Measurements from ENCODE around the gene ATG7.
"Not testable (repeated sequence)": the region's sequence is repeated elsewhere in the genome, so short reads cannot be mapped to it uniquely, and the experiment has no call there.

ATG7 gene

DNA sequence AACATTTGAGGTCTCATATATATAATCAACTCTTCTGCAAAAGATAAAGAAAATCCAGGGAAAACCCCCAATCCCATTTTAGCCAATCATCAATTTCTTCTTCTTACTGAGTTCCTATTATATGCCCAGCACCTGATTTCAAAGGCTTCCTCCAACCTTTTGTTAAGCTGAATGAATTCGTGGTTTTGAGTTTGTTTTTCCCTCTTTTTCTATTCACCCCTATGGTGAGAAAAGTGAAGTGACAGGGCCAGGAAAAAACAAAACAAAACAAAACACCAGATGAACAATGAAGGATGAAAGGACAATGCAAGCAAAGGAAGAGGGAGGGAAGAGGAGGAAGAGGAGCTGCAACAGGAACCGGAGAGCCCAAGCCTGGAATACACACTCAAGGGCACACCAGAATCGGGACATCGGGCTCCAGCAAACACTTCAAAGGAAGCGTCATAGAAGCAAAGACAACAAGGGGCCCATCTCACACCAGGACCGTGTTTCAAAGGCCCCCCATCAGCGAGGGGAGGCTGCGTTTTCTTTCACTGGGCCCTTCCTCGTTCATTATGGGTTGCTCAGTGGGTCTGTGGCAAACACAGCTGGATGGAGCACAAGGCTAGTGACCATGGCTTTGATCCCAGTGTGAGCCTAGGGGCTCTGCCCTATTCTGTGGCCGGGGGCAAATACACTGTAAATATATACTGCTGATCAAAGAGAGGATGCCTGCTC lies 321.3 kb downstream of the ATG7 start:
- DNase-seq: no peak
- ATAC-seq: no peak

DNA sequence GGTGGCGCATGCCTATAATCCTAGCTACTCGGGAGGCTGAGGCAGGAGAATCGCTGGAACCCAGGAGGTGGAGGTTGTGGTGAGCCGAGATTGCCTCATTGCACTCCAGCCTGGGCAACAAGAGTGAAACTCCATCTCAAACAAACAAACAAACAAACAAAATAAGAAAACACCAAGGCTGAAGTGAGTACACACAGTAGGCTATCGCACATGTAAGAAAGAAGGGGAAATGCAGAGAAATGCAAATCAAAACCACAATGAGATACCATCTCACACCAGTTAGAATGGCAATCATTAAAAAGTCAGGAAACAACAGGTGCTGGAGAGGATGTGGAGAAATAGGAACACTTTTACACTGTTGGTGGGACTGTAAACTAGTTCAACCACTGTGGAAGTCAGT lies 322.8 kb downstream of the ATG7 start:
- ATAC-seq, DNase-seq: not testable (repeated sequence)

GRCh38 chr3:11596387-11596786 lies 324.2 kb downstream of the ATG7 start:
- no peak for DNase-seq
- no peak for ATAC-seq

- DNase-seq (no peak), ATAC-seq (no peak)
These were observed 328.5 kb downstream of the ATG7 start for GRCh38 chr3:11600501-11601282.

GRCh38 chr3:11601446-11602238 lies 329.4 kb downstream of the ATG7 start:
- DNase-seq (peak; percentile 80), ATAC-seq (peak; percentile 98)

- DNase-seq (no peak), ATAC-seq (no peak)
These were observed 330.1 kb downstream of the ATG7 start for GRCh38 chr3:11602239-11602840.

DNA sequence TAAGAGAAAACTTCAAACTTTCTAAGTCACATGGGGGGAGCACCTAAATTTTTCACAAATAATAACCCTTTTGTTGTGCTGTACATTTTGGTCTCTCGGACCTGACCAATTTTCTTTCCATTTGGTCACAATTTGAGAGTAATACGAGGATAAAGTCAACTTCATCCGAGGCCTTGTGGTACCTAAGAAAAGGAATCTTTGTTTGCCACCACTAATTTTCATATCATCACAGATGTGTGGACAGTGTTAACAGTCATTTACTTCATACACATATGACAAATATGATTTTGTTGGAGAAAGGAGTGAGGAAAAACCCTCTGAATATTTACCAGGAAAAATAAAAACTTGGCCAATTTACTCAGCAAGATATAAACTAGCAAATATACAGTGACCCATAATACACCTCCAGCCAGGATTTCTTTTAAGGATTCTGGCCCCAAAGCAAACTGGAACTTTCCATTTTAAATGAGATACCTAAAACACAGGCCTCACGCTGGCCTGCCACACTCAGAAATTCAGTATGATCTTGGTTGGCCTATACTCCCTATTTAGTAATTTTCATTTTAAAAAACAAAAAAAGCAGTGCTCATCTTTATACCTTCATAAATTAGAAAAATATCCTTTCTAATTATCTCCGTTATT lies 330.8 kb downstream of the ATG7 start:
- no peak for ATAC-seq
- no peak for DNase-seq

DNA sequence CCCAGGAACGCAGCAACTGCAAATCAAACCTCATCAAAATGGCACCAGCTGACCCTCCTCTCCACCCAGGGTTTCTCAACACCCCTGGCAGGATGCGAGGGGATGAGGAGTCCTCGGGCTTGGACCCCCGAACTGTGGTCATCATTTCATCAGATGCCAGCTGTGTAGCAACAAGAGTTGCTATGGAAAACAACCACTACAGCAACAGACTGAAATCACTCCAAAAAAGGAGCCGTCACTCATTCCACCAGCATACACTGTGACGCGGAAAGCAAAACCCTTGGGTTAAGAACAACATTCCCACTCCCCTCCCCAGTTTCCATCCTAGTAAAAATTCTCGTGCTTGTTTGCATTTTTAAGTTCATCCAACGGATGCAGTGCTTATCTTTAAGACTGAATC lies 331.4 kb downstream of the ATG7 start:
- no peak for ATAC-seq

DNA sequence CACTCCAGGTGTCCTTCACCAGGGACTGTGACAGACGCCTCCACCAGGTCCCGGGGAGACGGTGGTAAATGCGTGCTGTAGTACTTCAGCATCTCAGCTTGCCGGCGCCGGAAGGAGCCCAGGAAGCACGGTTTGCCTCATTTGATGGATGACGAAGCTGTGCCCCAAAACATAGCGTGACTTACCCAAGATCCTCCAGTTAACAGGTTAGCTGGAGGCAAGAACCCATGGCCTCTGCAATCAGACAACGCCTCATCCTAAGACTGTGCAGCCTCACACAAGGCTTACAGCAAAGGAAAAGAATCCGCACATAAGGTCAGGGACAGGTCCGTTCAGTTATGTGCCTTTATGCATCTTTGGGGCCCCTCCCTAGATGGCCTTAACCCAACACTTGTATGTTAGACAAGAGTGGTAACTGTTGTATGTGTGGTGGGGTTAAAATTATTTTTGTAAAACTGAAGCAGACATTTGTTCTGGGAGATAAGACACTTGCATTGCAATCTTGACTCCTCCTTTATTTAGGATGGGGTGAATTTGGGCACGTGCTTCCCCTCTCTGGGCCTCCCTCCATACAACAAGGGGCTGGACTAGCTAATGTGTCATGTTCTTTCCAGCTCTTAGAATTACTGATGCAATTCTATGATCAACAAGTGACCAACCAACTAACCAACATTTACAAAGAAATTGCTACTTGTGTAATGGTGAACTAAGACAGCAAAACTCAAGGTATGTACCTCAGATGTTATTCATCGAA lies 332.1 kb downstream of the ATG7 start:
- DNase-seq (no peak), ATAC-seq (no peak)

More for the DNA sequence above, 331.4 kb downstream of the ATG7 start:
- no peak for DNase-seq

DNA sequence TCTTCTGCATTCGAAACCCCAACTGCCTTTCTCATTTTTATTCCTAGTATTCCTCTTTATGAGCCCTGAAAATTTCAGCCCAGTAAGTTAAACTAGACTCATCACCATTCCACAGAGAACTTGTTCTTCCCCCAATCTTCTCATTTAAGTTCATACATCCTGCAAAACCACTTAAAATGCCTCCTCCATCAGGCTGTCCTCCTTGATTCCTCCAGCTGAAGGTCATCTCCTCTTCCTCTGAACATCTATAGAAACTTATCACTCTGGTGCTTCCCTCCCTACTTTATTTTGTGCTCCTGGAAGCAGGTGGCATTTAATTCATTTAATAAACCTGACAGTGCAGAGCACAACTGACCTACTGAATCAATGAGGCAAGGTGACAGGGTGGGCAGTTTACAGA lies 333.2 kb downstream of the ATG7 start:
- ATAC-seq (no peak), DNase-seq (no peak)

- DNase-seq (no peak), ATAC-seq (no peak)
These were observed 334.0 kb downstream of the ATG7 start for GRCh38 chr3:11606090-11606784.

DNA sequence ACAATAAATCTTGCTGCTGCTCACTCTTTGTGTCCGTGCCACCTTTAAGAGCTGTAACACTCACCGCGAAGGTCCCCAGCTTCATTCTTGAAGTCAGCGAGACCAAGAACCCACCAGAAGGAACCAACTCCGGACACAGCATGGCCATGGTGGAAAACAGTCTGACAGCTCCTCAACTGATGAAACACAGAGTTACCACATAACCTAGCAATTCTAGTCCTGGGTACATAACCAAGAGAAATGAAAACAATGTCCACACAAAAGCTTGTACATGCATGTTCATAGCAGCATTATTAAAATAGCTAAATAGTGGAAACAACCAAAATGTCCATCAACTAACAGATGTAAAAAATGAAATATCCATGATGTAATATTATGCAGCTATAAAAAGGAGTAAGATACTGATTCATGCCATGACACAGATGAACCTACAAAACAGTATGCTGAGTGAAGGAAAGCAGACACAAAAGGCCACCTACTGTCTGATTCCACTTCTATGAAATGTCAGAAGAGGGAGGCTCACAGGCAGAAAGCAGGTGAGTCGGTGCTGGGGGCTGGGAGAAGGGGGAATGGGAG lies 334.8 kb downstream of the ATG7 start:
- DNase-seq: no peak
- ATAC-seq: no peak
